HG03575 (cell line): Measurements from ENCODE around the gene TMEM198.

ENCODE experiments used
- ATAC-seq: cut with Tn5 transposase; IDR thresholded peaks from one replicate; pipeline ENCODE4 v1.9.1; 2021; ENCODE audit not compliant: unreplicated experiment, insufficient number of reproducible peaks, low FRiP score; ENCODE audit errors: extremely low read depth

TMEM198 gene

DNA sequence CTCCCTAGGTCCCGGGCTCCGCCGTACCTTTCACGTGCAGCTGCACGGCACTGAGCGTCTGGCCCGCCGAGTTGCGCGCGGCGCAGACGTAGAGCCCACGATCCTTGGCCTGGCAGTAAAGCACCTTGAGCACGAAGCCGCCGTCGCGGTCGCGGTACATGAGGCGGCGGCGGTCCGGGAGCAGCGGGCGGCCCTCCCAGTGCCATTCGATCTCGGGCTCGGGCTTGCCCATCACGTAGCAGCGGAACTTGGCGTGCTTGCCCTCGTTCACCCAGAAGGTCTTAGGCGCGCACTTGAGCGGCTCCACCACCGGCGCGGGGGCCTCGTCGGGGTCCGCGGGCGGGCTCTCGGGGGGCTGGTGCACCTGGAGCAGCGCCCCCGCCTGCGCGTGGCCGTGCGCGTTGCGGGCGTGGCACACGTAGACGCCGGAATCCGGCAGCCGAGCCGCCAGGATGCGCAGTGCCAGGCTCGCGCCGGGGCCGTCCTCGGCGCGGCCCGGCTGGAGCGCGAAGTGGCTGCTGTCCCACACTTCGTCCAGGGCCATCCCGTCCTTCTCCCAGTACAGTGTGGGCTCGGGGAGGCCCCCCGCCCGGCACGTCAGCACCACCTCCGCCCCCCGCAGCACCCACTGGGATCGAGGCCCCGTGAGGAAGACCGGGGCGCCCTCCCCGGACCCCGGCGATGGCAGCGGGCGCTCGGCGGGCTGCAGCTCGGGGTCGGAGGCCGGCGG, 26.5 kb downstream of the TMEM198 start:
- no peak for ATAC-seq

DNA sequence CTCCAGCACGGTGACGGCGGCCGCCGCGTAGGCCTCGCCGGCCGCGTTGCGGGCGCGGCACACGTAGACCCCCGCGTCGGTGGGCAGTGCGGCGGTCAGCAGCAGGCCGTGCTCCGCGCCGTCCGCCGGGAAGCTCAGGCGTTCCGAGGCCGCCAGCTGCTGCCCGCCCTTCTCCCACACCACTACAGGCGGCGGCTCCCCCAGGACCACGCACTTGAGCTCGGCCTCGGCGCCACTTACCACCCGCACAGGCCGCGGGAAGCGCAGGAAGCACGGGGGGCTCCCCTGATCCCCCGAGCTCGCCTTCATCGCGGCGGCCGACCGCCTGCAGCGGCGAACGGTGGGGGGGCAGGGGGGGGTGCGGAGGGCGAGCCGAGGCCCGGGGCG, 27.1 kb downstream of the TMEM198 start:
- no peak for ATAC-seq

DNA sequence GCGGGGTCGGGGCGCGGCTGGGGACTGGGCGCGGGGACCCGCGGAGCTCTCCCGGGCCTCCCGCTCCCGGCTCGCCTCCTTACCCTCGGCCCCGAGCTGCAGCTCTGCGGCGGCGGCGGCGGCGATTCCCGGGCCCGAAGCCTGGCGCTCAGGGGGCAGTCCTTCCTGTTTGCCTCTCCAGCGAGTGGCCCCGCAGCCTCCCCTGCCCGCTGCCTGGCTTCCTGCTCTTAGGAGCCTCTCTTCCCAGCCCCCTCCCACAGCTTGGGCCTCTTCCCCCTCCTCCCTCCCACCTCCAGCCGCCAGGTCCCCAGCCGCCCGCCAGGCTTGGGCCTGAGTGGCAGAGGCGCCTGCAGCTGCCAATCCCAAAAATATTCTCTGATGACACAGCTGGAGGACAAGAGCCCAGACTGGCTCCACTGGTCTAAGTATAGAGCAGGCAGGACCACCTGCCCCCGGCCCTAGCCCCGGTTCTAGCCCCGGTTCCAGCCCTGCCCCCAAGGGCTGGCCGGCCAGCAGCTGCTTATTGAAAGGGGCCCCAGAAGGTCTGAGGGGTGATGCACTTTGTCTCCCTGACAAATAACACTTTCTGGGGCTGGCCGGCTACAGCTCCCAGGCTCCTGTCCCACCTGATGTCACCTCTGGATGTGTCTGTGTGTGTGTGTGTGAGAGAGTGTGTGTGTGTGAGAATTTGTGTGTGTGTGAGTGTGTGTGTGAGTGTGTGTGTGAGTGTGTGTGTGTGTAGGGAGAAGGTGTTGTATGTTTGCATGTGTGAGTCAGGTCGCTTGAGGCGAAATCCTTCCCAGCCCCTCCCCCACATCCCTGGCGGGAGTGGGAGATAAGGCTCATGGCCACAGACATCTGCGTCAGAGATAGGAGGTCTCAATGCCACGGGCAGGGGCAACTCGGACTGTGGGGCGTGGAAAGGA, 27.7 kb downstream of the TMEM198 start, which contains the start of gene OBSL1:
OBSL1 (minus strand) TSS at position 229 of the 926 bp plus-strand sequence. CDS start 307 bp downstream, outside the sequence.
- ATAC-seq = no peak

DNA sequence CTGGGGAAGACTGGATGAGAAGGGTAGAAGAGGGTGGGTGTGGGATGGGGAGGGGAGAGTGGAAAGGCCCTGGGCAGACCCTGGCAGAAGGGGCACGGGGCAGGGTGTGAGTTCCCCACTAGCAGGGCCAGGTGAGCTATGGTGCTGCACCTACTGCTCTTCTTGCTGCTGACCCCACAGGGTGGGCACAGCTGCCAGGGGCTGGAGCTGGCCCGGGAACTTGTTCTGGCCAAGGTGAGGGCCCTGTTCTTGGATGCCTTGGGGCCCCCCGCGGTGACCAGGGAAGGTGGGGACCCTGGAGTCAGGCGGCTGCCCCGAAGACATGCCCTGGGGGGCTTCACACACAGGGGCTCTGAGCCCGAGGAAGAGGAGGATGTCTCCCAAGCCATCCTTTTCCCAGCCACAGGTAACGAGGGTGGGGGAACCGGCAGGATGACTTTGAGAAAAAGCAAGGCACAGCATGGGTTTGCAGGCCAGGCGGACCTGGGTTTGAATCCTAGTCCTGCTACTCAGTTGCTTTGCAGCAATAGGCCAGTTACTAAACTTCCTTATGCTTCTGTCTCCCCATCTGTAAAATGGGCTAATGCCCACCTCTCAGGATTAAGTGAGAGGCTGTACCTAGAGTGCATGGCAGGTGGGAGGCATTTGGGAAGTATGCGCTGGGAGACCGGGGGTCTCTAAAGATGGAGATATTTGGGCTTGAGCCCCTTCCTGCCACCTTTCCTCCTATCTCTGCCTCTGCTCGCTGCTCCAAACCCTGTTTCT, 28.6 kb downstream of the TMEM198 start, which contains the start of gene INHA:
INHA (plus strand) TSS at position 74 of the 765 bp plus-strand sequence; CDS start at position 139, 65 bp downstream.
- no peak for ATAC-seq

DNA sequence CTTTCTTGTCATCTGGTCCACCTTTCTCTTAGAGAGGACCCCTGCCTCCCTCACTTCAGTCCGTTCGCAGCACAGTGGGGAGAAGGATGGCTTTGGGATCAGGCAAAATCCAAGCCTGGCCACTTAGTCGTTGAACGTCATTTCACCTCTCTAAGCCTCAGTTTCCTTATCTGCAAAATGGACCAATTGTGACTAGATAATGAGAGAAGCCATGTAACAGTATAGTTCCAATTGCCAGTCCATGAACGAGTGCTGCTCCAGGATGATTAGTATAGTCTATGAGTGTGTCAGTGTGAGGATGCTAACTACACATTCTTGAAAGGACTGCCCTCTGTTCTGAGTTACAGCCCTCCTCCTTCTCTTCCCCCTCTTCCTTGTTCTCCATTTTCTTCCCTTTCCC, 29.3 kb downstream of the TMEM198 start:
- ATAC-seq = no peak

DNA sequence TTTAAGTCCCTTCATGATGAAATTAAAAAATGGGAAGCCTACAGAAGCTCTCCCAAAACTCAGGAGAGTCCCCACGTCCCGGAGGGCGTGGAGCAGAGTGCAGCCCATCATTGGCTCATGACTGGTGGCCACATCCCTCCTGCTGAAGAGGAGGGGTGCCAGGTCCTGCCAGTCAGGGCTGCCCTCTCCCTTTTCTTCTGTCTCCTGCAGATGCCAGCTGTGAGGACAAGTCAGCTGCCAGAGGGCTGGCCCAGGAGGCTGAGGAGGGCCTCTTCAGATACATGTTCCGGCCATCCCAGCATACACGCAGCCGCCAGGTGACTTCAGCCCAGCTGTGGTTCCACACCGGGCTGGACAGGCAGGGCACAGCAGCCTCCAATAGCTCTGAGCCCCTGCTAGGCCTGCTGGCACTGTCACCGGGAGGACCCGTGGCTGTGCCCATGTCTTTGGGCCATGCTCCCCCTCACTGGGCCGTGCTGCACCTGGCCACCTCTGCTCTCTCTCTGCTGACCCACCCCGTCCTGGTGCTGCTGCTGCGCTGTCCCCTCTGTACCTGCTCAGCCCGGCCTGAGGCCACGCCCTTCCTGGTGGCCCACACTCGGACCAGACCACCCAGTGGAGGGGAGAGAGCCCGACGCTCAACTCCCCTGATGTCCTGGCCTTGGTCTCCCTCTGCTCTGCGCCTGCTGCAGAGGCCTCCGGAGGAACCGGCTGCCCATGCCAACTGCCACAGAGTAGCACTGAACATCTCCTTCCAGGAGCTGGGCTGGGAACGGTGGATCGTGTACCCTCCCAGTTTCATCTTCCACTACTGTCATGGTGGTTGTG, 30.9 kb downstream of the TMEM198 start:
- ATAC-seq = no peak

DNA sequence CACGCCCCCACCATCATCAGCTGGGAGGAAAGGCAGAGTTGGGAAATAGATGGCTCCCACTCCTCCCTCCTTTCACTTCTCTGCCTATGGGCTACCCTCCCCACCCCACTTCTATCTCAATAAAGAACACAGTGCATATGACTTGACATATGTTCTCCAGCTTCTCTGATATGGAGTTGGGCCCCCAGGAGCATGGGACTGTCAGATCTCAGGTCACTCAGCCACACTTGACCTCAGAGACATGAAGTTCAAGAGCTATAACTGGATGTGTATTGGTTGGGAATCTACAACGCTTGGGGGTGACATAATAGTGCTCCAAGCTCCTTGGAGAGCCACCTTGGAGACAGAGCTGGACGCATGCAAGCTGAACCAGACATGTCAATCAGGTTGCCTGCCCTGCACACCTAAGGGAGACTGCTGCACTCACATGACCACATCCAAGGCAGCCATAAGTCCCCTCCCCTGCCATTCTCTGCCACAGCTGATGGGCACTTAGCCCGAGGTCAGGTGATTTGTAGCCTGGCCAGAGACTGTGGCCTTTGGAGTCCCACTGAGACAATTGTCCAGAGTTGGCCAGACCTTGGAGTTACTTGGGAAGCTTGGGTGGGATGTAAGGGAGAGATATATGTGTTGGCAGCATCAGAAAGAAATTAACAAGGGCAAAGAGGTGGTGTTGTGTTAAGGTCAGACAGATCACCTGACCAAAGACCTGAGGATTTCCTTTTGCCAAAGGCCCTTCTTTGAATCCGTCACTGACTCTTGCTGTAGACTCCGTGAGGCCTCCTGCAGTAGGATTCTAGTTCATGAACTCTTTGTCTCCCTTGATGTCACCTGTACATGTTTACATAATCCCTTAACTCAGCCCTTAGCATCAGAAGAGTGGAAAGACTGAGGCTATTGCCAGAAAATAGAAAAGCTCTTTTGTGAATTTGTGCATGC, 32.0 kb downstream of the TMEM198 start:
- ATAC-seq = no peak

DNA sequence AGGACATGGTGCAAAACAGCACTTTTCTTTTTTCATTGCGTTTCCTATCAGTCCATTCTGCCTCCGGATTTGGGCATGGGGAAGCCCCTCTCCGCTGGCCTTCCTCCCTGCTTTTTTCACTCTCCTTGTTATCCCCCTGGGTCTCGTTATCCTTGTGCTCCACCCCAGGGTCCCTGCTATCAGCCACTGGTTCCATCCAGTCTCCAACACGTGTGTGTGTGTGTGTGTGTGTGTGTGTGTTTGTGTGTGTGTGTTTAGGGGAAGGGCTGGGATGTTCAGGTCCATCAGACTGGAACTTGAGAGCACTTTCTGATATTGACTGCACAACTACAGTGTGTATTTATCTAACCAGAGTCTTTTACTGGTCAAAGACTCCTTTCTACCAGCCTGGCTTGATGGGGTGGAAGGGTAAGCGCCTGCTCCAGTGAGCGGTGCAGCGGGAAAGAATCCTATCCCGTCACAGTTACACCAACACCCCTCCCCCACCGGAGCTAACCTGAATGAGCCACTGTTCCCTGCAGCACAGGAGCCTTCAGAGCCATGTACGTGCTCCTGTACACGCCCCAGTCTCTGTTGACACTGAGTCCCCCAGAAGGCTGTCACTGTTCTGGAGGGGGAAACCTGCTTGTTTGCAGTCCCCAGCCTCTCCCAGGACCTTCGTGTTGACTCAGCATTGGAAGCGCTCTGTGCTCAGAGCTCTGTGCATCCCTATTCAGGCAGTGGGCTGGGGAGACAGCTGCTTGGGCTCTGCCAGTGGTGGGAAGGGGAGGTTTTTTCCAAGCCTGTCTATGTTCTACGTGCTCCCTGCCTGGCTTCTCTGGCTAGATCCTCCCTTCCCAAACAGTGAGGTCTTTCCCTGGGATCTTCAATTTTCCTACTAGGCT, 32.9 kb downstream of the TMEM198 start:
- no peak for ATAC-seq

DNA sequence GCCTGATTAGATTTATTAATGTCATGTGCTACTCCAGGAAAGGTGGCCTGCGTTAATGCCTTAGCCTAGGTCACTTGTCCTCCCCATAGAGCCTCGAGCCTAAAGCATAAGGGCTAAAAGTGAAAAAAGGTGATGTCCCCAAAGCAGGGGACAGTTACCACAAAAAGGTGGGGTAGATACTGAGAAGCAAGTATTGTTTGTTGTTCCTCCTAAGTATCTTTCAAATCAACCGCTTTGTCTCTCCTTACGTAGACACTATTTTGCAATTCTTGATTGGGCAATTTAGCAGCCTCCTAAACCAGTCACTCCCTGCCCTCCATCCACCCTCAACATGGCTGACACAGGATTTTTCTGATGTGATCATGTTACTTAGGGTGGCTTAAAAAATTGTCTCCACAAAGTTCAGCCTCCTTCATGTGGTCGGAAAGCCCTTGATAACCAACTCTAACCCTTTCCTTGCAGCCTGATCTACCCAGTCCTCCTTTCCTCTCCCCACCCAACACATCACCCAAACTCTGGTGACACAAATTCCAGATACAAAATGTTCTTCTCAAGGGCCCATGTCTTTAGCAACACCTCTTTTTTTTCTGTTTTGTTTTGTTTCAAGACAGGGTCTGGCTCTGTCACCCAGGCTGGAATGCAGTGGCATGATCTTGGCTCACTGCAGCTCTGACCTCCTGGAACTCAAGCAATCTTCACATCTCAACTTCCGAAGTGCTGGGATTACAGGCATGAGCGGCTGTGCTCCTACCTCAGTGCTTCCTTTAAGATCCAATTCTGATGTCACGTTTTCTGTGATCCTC, 35.2 kb downstream of the TMEM198 start:
- no peak for ATAC-seq

DNA sequence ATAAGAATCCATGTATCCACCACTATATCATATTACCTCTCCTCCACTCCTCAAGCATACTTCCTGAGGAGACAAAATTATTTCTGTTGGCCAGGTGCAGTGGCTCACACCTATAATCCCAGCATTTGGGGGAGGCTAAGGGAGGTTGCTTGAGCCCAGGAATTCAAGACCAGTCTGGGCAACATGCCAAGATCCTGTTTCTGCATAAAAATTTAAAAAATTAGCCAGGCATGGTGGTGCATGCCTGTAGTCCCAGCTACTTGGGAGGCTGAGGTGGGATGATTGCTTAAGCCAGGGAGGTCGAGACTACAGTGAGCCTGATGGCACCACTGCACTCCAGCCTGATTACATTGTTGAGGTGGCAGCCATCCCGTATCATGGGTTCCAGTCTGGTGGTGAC, 37.5 kb downstream of the TMEM198 start:
- no peak for ATAC-seq

DNA sequence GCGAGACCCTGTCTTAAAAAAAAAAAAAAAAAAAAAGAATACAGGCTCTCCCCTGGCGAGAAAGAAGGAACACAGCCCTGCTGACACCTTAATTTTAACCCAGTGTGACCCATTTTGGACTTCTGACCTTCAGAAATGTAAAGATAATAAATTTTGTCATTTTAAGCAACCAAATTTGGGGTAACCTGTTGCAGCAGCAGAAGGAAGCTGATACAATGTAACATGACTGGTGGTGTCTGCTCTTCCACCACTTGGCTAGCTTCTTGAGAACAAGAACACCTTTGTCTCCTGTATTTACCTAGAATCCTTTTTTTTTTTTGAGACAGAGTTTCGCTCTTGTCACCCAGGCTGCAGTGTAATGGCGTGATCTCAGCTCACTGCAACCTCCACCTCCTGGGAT, 47.3 kb downstream of the TMEM198 start:
- ATAC-seq = no peak

DNA sequence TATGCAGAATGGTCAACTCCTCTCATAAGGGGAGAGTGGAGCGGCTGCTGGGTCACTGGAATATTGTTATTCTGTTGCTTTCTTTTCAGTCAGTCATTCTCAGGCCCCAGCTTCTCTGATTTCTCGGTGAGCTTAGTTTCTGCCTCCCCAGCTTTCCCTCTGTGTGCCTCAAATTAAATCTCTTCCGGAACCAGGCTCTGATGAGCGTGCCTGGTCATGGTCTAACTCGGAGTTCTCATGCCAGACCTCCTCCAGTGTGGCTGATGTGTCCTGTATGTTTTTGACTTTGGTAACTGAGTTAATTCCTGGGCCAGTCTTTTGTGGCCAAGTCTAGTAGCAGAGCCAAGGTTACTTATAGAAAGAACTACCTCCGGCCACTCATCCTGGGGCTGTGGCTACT, 48.9 kb downstream of the TMEM198 start:
- no peak for ATAC-seq

DNA sequence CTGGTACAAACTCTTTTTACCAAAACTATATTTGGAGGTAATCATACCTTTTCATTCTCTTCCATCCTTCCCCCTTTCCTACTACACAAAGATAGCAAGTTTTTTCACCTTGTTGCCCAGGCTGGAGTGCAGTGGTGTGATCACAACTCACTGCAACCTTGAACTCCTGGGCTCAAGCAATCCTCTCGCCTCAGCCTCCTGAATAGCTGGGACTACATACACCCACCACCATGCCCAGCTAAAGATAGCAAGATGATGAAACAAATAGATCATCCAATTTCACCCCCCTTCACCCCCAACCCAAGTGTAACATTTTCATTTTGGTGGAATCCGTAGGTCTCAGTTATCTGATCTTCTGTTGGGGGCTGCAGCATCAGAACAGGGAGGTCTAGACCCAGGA, 49.3 kb downstream of the TMEM198 start:
- no peak for ATAC-seq

DNA sequence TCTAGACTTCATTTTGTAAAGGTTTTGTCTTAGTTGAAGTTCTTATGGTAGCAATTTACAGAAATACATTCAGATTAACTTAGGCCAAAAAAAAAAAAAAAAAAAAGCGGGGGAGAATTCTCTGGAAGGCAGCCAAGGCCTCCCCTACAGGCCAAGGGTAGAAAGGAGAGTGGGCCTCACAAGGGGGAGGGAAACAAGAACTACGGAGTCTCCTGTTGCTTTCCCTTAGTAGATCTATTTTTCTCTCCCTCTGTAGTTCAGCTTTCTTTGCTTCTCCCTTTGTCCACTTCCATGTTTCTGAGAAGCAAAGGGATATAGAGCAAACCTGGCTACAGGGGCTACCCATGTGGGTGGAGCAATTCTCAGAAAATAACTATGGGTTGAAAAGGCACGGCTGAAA, 51.4 kb downstream of the TMEM198 start:
- no peak for ATAC-seq

DNA sequence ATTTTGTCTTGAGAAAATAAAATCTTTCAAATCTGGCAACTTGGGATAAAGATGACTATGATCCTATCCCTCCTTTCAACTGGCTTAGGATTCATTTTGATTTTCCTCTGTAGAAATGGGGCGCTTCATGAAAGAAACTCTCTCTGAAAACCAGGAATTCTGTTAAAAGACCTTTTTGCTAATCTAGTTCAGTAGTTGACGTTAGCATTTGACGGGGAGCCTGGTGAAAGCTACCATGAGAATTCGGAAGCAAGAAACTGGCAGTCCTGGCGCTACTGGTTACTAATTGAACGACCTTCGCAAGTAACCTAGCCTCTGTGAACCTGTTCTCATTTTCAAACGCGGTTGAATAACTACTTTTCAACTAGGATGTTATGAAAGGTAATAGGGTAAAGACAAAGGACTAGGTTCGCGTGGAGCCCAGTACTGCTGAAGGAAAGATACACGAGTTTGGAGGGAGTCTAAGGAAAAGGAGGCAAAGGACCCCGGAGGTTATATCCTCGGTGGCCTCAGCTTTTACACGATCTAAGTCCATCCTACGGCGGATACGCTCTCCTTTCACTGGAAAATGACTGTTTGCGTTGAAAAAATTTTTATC, 53.2 kb downstream of the TMEM198 start:
- no peak for ATAC-seq
